SIG-M5 treated with dmso at 0.1 percent for 504 hours (cell line): ENCODE results near the gene CDH16.

Experiments used
- DNase-seq: peaks from one replicate; lab custom pipeline; 2025; ENCODE audit not compliant: unreplicated experiment; lab: John Stamatoyannopoulos, UW

Gene CDH16

DNA sequence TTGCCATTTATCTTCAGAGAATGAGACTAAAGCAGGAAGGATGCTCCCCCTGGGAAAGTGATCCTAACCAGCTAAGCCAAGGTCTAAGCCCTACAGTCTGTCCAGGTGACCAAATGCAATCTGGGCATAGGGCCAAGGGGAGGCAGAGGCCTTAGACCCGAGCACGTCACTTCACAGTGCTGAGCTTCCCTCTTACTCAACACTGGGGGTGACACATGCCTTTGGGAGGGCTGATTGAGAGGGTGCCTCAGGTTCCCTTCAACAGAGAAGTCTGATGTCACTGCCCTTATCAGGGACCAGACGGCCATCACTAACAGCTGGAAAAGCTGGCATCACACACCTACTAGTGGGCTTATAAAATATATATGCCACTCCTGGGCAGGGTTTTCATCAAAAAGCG, 11.5 kb upstream of the CDH16 start:
- no peak for DNase-seq

DNA sequence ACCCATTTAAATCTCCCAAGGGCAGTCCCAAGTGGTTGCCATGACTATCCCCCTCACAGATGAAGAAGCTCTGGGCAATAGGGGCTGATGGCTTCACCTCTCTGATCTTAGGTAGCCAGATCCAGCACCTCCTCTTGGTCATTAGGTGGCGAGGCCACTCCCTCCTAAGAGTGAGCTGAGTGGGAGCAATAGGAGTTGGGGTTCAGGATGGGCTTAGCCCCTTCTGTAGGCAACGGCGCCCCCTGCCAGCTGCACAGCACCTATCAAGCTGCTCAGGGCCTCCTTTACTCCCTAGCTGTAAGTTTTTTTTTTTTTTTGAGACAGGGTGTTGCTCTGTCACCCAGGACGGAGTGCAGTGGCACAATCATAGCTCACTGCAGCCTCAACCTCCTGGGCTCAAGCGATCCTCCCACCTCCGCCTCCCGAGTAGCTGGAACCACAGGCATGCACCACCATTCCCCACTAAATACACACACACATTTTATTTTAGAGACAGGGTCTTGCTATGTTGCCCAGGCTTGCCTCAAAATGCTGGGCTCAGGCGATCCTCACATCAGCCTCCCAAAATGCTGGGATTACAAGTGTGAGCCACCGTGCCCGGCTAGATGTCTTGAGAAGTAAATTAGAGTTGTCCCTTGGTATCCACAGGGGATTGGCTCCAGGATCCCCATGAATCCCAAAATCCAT, 10.2 kb upstream of the CDH16 start:
- DNase-seq, result no peak

DNA sequence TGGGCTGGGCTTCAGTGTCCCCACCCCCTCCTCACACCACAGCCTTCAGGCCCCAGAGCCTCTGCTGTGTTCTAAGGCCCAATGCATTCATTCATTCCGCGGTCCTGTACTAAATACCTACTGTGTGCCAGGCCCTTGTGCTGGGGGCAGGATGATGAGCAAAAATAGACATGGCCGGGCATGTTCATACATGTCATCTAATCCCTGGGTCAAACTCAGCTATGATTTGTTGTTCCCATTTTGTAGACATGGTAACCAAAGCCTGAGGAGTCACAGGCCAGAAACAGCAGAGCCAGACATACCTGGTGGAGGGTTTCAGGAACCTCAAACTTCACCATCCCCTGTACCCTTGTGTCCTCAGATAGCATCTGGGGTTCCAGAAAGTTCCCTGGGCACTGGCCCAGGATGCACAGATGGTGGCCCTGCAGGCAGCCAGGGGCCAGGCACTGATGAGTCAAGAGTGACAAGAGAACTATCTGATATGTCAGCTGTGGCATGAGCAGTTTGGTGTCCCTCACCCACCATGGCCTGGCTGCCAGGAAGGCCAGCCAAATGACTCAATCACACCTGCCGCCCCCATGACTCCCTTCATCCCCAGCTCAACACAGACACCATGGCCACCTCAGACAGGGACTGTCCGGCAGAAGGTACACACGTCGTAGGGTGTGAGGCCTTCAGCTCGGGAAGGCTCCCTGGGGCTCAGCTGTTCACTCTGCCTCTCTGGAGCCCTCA, 9.4 kb upstream of the CDH16 start:
- no peak for DNase-seq

DNA sequence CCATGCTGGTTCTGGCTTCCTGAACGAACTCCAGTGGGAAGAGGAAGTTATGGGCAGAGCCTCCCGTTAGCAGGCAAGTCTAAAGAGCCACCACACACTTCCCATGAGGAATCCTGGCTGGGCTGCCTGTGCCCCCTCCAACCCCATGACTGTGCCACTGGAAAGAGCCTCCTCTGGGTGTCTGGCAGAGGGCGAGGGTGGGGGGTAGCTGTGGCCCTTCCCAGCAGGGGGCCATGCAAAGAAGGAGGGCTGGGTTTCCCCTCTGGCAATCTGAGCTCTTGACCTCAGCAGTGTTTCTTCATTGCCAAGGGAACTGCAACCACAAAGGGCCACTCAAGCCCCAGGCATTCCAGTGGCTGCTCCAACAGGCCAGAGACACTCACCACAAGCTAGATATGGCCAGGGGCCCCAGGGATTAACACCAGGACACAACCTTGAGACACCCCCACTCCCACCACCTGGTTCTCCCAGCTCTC, 8.3 kb upstream of the CDH16 start:
- DNase-seq, result no peak

DNA sequence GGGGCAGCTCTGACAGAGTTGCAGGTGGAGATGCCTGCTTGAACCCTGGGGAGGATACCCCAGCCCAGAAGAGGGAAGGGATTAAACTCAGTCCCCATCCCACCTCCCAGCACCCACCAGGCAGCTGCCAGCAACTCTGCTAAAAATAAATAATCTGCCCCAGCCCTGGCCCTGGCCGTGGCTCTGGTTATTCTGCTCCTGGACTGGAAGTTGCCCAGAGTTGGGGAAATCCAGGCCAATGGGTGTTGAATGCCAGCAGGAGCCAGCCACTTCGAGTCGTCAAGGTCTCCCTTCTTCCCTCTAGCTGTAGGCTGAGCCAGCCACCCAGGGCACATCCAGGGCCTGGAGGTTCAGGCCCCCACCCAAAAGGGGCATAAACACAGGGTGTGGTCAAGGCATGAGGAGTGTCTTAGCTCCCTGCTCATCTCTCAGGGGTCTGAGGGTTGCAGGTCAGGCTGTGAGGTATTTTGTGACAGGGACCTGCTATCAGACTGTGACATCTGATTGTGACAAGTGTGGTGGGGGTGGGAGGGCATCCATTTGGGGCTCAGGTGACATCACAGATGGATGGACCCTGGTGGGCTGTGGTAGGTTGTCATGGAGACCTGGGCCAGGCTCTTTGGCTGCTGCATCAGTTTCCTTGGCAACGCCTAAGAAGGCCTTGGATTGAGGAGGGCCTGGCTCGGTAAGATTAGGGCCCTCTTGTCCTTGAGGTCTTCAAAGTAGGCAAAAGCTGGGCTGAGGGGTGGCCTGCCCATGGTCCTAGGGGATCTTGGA, 7.7 kb upstream of the CDH16 start:
- DNase-seq, result no peak

DNA sequence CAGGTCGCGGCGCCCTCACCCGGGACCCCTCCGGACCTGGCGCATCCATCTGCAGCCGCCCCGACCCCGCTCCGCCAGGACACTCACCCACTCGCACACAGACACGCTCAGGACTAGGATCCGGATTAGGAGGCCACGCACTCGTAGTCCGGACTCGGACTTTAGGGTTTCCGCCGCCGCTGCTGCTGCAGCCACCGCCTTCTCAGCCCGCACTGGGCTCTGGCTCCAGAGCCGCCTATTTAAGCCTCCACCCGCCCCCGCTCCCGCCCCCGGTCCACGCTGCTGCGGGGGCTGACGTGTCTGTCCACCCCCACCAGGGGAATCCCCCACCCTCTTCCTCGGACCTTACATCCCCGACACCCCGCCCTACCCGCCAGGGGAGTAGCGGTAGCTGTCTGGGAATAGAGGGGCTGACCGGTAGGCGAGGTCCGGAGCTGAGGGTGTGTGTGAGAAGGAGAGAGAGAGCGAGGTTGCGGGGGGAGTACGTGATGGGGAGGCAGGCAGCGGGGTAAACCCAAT, 6.7 kb upstream of the CDH16 start, which contains the start of gene RRAD:
RRAD (minus strand) TSS at position 214 of the 519 bp plus-strand sequence. CDS start 356 bp downstream, outside the sequence.
- DNase-seq, result no peak

DNA sequence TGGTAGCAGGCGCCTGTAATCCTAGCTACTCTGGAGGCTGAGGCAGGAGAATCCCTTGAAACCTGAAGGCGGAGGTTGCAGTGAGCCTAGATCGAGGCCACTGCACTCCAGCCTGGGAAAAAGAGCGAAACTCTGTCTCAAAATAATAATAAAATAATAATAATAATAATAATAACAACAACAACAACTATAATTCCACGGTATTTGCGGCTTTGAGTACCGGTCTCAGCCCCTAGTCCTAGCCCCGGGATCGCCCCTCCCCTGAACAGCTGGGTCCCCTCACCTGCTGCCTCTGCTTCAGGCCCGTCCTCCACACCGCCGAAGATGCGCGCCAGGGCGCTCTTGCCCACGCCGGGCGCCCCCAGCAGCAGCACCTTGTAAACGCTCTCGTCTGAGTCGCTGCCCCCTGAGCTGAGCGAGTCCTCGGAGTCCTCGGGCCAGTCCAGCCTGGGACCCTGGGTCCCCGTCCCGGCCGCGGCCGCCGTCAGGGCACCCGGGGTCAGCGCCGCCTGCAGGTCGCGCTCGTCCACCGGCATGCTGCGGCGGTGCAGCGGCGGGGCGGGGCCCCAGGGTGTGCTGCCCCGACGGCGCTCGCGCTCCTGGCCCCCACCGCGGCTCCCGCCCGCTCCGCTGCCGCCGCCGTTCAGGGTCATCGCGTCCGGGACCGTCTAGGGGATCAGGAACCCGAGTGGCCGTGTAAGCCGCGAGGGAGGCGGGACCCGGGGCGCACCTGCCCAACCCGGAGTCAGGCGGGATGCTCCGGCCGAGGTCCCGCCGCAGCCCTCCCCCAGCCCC, 6.0 kb upstream of the CDH16 start:
- DNase-seq, result no peak

DNA sequence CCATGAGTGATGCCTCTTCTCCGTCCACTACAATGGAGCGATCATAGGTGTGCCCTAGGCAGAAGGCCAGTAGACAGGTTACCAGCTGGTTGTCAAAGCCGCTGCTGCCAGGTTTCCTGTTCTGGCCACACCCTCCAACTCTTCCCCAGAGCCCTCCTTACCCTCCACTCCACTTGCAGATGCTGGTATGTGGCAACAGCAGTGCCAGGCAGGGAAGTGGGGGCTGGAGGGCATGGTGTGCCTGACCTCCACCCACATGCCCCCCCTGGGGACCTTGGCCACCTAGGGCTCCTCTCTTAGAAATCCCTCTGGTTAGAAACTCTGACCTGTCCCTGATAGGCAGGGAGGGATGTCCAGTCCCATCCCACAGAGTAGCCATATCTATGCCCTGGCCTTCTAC, 5.2 kb upstream of the CDH16 start:
- DNase-seq, result no peak

DNA sequence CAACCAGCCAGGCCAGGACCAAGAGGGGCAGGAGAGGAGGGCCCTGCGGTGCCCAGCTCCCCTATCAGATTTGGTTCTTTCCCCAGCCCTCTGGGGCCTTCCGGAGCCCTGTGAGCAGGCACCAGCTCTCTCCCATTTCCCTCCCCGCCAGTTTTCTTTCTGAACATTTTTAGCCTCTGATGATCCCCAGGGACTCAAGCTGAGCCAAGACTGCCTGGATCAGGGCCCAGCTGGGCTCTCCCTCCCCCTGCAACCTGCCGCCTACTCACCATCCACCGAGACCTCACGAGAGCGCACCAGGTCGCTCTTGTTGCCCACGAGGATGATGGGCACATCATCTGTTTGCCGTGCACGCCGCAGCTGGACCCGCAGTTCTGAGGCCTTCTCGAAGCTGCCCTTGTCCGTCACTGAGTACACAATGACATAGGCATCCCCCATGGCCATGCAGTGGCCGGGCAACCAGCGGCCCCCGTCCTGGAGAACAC, 4.6 kb upstream of the CDH16 start:
- no peak for DNase-seq

DNA sequence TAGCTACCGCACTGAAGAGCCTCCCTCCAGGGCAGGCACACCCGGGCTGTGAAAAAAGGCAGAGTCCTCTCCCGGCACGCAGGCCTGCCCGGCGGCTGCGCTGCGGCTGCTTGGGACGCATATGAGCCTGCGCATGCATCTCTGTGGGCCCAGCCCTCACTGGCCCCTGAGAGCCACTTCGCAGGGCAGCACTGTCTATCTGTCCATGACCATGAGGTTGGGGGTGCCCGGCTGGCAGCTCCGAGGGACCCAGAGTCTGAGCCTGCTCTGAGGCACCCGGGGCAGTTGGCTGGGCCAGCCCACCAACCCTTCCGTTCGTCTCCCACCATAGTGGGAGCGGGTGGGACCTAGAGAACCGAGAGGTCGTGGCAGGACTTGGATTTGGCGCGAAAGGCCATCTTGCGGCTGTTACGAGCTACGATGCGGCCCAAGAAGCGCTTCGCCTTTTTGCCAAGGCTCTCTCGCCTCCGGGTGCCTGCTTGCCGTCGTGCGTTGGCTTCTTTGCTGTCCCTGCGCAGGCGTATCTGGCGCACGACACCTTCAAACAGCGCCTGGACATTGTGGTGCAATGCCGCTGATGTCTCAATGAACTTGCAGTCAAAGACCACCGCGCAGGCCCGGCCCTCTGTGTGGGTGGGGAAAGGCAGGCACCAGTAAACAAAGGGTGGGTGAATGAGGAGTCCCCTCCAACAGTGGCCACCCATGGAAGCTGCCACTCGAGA, 3.2 kb upstream of the CDH16 start:
- no peak for DNase-seq

DNA sequence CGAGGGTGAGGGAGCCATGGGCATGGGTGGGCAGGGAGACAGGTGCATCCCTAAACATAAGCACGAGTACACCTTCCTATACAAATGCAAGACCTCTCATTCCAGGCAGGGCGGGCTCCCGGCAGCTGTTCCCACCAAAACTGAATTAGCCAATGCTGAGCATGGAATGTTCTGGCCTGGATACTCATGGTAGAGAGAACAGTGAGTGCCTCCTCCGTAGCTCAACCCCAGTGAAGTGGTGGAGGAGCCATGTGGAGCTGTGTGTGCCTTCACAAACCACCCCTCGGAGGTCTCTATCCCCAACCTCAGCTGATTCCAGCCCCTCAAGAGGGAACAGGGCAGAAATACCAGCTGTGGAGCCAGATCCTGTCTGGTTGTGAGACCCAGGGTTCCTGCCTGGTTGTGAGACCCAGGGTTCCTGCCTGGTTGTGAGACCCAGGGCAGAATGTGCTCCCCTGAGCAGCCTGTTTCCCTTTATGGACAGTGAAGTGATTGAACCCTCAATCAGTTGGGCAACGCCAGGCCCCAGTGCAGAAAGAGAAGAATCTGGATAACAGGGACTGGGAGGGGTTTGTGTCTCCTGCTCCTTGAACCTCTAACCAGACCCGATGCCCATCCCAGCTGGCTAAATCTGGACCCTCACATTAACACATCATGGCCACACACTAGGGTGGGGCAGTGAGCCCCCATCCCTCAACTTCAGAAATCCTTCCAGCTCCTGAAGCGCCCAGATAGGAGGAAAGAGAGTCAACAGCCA, 2.4 kb upstream of the CDH16 start:
- no peak for DNase-seq

DNA sequence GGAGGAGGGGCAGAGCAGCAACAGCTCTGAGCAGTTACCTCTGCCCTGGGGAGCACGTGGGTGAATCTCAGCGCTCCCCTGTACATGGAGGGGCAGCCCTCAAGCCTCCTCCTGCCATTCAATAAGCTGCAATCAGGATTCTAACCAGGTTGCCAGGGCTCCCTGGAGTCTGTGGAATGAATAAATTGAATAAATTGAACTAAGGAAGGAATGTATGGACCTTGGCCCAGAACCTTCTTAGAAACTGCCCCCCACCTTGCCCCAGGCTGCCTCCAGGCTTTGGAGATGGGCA, 1.6 kb upstream of the CDH16 start:
- no peak for DNase-seq

DNA sequence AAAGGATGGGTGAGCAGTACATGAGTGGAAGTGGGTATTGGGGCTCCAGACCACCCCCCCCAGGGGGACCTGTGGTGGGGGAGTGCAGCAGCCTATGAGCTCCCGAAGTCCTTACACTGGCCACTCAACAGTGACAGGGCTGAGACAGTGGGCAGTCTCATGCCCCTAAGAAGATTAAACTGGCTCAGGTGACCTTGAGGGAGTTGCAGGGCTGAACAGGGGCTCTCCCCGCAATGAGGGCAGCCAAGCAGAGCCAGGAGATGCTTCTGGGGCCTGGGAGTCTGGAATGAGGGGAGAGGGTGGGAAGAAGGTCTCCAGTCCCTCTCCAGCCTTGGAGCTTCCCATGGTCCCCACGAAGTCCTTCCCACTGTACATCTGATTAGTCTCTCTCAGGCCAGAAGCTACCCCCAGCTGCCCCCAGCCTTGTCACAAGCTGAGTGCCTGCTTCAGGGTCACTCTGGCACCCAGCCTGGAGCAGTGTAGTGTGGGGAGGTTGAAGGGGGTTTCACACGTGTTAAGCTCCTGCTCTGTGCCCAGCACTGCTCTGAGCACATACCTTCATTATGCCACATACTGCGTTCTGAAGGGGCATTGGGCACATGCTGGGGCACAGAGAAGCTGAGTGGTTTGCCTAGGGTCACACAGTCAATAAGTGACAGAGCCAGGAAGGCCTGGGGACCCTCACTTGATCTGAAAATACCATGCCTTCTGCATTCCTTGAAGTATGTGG, 1.0 kb upstream of the CDH16 start:
- no peak for DNase-seq

DNA sequence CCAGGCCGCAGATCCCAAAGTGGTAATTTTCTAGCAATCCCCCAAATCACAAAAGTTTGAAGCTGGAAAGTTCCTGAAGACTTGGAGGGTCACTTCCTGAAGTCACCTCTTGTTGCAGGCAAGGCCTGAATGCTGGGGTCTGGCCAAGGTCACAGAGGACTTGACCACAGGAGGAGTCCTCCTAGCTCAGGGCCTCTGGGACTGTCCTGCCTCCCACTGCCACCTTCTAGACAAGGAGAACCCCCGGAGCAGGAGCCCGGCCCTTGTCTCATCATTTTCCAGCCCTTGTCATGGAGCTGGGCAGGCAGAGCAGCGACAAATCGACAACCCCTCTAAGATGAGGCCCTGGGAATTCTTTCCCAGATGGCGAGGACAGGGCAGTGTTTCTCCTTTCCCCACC, 330 bp downstream of the CDH16 start:
- no peak for DNase-seq

DNA sequence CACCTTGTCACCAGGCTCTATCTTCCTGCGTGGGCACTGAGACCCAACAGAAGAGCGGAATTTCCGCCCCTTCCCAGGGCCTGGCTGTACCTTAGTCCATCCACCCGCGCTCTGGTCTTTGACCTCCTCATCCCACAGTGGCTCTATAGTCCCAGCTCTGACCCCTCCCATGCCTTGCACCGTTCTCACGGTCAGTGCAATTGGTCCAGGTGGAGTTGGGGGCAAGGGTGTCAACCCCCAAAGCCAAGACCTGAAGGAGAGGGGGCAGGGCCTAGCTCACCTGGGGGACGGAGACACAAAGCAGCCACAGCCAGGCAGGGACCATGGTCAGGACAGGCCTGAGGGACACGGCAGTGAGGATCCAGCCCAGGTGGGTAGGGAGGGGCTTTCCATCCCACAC, 944 bp downstream of the CDH16 start:
- no peak for DNase-seq

DNA sequence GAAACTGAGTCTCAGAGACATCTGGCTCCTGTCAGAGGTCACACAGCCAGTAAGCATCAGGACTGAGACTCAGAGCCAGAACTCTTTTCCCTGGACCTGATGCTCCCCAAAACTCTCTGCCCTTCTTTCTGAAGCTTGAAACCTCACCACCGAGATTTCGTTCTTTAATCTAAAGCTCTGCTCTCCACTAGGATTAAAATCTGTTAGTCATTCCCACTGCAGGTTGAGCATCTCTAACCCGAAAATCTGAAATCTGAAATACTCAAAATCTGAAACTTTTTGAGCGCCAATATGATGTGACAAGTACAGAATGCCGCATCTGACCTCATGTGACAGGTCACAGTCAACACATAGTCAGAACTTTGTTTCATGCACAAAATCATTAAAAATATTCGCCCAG, 2.2 kb downstream of the CDH16 start:
- no peak for DNase-seq

DNA sequence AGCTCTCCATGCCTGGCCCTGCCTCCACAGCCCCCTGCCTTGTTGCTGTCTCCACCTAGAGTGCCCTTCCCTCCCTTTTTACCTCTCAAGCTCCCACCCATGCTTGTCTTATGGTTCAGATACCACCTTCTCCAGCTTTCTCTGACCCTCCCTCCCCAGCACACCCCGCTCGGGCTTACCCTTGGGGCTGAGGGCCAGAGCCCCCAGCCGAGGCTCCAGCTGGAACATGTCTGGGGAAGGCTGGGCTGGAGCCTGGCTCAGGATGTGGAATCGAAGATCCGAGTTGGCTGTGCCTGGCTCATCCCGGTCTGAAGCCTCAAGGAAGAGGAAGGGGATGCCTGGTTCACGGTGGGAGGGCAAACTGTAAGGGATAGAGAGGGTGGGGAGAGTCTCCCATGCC, 3.6 kb downstream of the CDH16 start:
- no peak for DNase-seq

DNA sequence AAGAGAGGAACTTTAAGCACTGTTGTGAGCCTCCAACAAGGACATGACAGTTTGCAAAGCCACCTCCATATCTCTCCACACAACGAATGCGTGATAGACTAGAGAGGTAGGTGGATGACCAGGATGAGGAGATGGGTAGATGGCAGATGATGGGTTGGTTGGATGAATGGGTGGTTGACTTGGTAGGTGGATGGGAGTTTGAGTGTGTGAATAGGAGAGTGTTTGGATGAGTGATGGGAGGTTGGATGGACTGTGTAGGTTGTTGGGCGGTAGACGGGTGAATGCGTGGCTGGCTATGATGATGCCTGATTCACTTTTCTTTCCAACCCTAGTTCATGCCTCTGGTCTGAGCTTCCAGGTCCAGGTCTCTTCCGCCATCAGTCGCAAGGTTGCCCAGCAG, 4.1 kb downstream of the CDH16 start:
- DNase-seq, result no peak

DNA sequence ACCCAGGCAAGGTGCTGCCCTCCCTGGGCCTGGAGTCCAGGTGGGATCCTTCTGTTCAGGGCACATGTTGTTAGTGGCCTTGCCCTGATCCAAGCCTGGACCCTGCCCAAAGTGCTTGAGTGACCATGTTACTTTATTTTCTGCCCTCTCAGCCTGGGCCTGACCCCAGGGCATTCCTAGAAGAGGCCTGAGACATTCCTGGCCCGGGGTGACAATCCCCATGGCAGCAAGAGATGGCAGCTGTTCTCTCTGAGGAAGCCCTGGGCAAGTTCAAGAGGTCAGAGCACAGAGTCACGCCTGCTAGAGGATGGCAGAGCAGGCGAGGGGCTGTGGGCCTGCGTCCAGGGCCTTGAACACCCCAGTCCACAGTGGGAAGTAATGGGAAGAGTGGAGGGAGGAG, 5.0 kb downstream of the CDH16 start:
- no peak for DNase-seq
